ENCODE results near the gene RUNX2.

DNA sequence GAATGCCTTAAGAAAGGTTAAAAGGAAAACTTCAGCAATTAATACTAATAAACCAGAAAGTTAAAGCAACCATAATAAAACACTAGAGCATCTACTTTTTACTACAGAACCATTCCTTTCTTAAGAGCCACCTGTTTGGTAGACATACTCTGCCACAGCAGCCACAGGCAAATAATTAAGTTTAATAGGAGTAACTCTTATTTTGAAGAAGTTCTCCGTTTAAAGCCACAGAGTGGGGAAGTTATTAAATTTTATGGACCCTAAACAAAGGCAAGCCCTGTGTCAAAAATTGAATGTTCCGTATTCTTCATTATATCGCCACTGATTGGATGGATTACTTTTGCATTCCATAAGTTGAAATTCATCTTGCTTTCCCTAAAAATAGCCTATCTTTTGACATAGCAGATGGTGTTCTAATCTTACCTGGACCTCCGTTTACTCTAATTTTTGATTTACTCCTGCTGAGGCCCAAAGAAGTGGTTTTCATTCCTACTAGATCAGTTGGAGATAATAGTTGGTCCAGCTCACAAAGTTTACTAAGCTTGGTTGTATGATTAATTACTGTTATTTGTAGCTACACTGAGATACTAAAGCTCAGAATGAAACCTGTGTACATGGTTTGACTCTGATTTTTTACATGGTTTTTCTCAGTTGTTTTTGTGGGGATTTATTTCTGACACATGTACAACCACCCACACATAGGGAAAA lies 190.0 kb downstream of the RUNX2 start:
- TF ChIP-seq, protein P1, sequence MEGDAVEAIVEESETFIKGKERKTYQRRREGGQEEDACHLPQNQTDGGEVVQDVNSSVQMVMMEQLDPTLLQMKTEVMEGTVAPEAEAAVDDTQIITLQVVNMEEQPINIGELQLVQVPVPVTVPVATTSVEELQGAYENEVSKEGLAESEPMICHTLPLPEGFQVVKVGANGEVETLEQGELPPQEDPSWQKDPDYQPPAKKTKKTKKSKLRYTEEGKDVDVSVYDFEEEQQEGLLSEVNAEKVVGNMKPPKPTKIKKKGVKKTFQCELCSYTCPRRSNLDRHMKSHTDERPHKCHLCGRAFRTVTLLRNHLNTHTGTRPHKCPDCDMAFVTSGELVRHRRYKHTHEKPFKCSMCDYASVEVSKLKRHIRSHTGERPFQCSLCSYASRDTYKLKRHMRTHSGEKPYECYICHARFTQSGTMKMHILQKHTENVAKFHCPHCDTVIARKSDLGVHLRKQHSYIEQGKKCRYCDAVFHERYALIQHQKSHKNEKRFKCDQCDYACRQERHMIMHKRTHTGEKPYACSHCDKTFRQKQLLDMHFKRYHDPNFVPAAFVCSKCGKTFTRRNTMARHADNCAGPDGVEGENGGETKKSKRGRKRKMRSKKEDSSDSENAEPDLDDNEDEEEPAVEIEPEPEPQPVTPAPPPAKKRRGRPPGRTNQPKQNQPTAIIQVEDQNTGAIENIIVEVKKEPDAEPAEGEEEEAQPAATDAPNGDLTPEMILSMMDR (IDR thresholded peaks at IDR 0.05; ENCODE audit: poor library complexity), result no peak
- TF ChIP-seq EZH2 (IDR thresholded peaks at IDR 0.05; ENCODE audit: borderline replicate concordance), result no peak

Data from hepatocyte (in vitro differentiated cells).